Prostate gland (tissue), 2 donors: ENCODE data around the gene CSF2RB. TPM values are rescaled to one million over a fixed set of nuclear protein-coding genes. Genes with fewer than 3 reads are reported as not detected.
A peak's percentile ranks its signal among the peaks of the same experiment; 100 is the strongest.
"Not testable (repeated sequence)": the region's sequence is repeated elsewhere in the genome, so short reads cannot be mapped to it uniquely, and the experiment has no call there.

Source experiments
- DNase-seq: peaks from one replicate; pipeline ENCODE4 v3.0.0-alpha.2; 2019; ENCODE audit warnings: low spot score
- H3K27ac ChIP-seq, 2 donors: fragments of 200-600 bp; sonication (generic); 2 replicates each; pipeline ENCODE4 v1.5.1; 2017 to 2019
- H3K27me3 ChIP-seq: fragments of 200-600 bp; sonication (generic); replicated peaks from 2 replicates; pipeline ENCODE4 v1.5.1; 2019; ENCODE audit not compliant: insufficient read depth
- H3K36me3 ChIP-seq, 2 donors: fragments of 200-600 bp; sonication (generic); 1 replicate in 1 of 2; 2 replicates in 1 of 2; pipeline versions ENCODE4 v1.5.1 to v1.8.1; 2017 to 2019
- H3K4me1 ChIP-seq: fragments of 200-600 bp; sonication (generic); replicated peaks from 2 replicates; pipeline ENCODE4 v1.5.1; 2019
- H3K4me3 ChIP-seq, 2 donors: fragments of 200-600 bp; sonication (generic); 2 replicates each; pipeline ENCODE4 v1.5.1; 2017 to 2019
- H3K9me3 ChIP-seq: fragments of 200-600 bp; sonication (generic); 2 replicates; pipeline ENCODE4 v1.5.1; 2017
- CTCF ChIP-seq, 4 experiments: fragments of 200-600 bp in 2 of 4; fragments of 450-650 bp in 2 of 4; sonication (generic) in 2 of 4; IDR thresholded peaks; 1 replicate in 3 of 4; 2 replicates in 1 of 4; pipeline ENCODE4 v1.5.1; 2016 to 2019; ENCODE audit warnings: antibody characterized with exemption in 4 of 4, mild to moderate bottlenecking in 2 of 4, moderate library complexity in 2 of 4
- POLR2A ChIP-seq: fragments of 450-650 bp; IDR thresholded peaks from one replicate; pipeline ENCODE4 v1.6.1; 2016; ENCODE audit warnings: antibody characterized with exemption, mild to moderate bottlenecking
- POLR2AphosphoS5 ChIP-seq: sonication (generic); formaldehyde crosslinking; IDR thresholded peaks from one replicate; pipeline ENCODE4 v1.6.1; 2017; ENCODE audit warnings: antibody characterized with exemption
- WGBS: methylation state at CpG from one replicate; pipeline ENCODE4 v1.1.5; 2018; 5-methylcytosine and 5-hydroxymethylcytosine counted together
- intact Hi-C: fragments of 100-400 bp; cut with DNase I; formaldehyde crosslinking; loops from one replicate; pipeline ENCODE4 v1.14.2; 2022
- total RNA-seq, 2 donors: library from RNA; depleted of rRNA; stranded (reverse); fragments of >200 nt; gene quantifications; one replicate each; pipeline ENCODE4 v1.1.0, GENCODE V29; 2016

CSF2RB gene
- total RNA-seq, 2 donors from 2014 or later, result 1.1 to 3.2 TPM

DNA sequence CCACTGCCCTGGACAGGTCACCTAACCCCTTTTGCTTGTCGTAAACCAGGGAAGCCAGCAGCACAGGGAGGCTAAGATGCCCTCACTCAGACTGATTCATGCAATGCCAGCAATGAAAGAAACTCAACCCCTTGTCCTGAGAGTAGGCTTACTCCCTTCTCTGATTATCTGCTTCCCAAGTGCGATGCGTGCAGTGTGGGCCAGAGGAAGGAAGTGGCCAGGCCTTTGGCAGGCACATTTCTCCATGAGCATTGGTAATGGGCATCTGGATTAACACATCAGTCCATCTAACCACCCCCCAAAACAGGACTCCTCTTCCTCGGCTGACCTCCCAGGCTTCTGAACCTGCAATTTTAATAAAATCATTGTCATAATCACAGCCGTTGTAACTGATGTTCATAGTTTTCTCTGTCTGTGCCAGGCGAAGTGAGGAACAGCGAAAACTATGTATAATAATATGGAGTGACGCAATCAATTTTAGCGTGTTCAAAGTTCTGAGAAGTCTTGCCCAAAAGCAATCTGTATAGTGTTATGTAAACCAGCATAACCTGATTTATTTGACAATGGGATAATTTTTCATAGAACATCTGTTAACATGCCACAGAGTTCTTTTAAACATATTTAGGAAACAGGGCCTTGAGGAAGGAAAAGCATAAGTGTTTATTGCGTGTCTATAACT lies 71.9 kb downstream of the CSF2RB start:
- intact Hi-C loops, result no loop called here
- Histone ChIP-seq H3K4me1 (no peaks in the 10 kb centered on the region), H3K9me3 (no peaks in the 10 kb centered on the region), H3K4me3 (no peak overlapping the region), H3K27me3 (no peaks in the 10 kb centered on the region), H3K27ac (no peak overlapping the region), H3K36me3 (no peaks in the 10 kb centered on the region)
- DNase-seq, result no peak
- WGBS, result 82% methylated on average over 10 of the region's 10 CpGs
- TF ChIP-seq CTCF (IDR thresholded peaks at IDR 0.05), result no peak
- no peak for TF ChIP-seq POLR2A
- no peak for TF ChIP-seq POLR2AphosphoS5

GRCh38 chr22:36986242-36986821 lies 72.9 kb downstream of the CSF2RB start:
- no peak for TF ChIP-seq POLR2A
- TF ChIP-seq CTCF (IDR thresholded peaks at IDR 0.05), result peak in 2 of 4 experiments; percentile 30 to 36
- TF ChIP-seq POLR2AphosphoS5, result no peak
- no peak for DNase-seq
- intact Hi-C loops, result no loop called here

GRCh38 chr22:36988075-36988832 lies 74.8 kb downstream of the CSF2RB start:
- Histone ChIP-seq H3K27me3 (no peaks in the 10 kb centered on the region), H3K4me1 (no peaks in the 10 kb centered on the region), H3K9me3 (no peaks in the 10 kb centered on the region), H3K36me3 (no peaks in the 10 kb centered on the region), H3K27ac (no peak overlapping the region), H3K4me3 (no peak overlapping the region)
- WGBS, result 69% methylated on average over 12 of the region's 12 CpGs
- no peak for TF ChIP-seq POLR2A
- TF ChIP-seq CTCF (IDR thresholded peaks at IDR 0.05), result no peak
- TF ChIP-seq POLR2AphosphoS5, result no peak
- intact Hi-C loops, result no loop called here
- no peak for DNase-seq

More at GRCh38 chr22:36986242-36986821, 72.9 kb downstream of the CSF2RB start:
- Histone ChIP-seq H3K27ac (no peak overlapping the region), H3K27me3 (no peaks in the 10 kb centered on the region), H3K4me1 (no peaks in the 10 kb centered on the region), H3K36me3 (no peaks in the 10 kb centered on the region), H3K4me3 (no peak overlapping the region), H3K9me3 (no peaks in the 10 kb centered on the region)
- 29% methylated on average over 8 of the region's 8 CpGs for WGBS

GRCh38 chr22:36989012-36989411 lies 75.6 kb downstream of the CSF2RB start:
- H3K27me3 ChIP-seq, intact Hi-C loops, DNase-seq, H3K9me3 ChIP-seq, H3K36me3 ChIP-seq, H3K4me1 ChIP-seq, H3K27ac ChIP-seq, H3K4me3 ChIP-seq: not testable (repeated sequence)
- WGBS, result 99% methylated on average over 4 of the region's 4 CpGs

Other genes with a start within 250 kb of the CSF2RB start
- not detected for gene CACNG2, start 209.9 kb upstream of the CSF2RB start, total RNA-seq
- 10 to 100 TPM; 16.5 to 26.4 TPM for gene IFT27, start 137.5 kb upstream of the CSF2RB start, total RNA-seq
- 1 to 10 TPM in 1 of 2 donors, not detected in 1; 3.1 TPM for gene PVALB, start 96.6 kb upstream of the CSF2RB start, total RNA-seq
- gene NCF4, start 52.6 kb upstream of the CSF2RB start, total RNA-seq, result 1 to 10 TPM in 1 of 2 donors, under 1 TPM in 1; 0.91 to 3.5 TPM
- 10 to 100 TPM; 38.1 to 58.1 TPM for gene TST, start 105.8 kb downstream of the CSF2RB start, total RNA-seq
- 100 to 1,000 TPM; 136 to 192 TPM for gene MPST, start 106.1 kb downstream of the CSF2RB start, total RNA-seq
- 10 to 100 TPM in 1 of 2 donors, 1 to 10 TPM in 1; 7.8 to 32.4 TPM for gene KCTD17, start 138.1 kb downstream of the CSF2RB start, total RNA-seq
- gene TMPRSS6, start 196.1 kb downstream of the CSF2RB start, total RNA-seq, result under 1 TPM in 1 of 2 donors, not detected in 1; 0.45 TPM
- gene IL2RB, start 236.3 kb downstream of the CSF2RB start, total RNA-seq, result 1 to 10 TPM; 1.7 to 3.0 TPM